NCI-H774 (cell line): ENCODE results near the gene CSMD2.

Experiments
- DNase-seq: peaks from one replicate; lab custom pipeline; 2025; lab: John Stamatoyannopoulos, UW

The CSMD2 gene

DNA sequence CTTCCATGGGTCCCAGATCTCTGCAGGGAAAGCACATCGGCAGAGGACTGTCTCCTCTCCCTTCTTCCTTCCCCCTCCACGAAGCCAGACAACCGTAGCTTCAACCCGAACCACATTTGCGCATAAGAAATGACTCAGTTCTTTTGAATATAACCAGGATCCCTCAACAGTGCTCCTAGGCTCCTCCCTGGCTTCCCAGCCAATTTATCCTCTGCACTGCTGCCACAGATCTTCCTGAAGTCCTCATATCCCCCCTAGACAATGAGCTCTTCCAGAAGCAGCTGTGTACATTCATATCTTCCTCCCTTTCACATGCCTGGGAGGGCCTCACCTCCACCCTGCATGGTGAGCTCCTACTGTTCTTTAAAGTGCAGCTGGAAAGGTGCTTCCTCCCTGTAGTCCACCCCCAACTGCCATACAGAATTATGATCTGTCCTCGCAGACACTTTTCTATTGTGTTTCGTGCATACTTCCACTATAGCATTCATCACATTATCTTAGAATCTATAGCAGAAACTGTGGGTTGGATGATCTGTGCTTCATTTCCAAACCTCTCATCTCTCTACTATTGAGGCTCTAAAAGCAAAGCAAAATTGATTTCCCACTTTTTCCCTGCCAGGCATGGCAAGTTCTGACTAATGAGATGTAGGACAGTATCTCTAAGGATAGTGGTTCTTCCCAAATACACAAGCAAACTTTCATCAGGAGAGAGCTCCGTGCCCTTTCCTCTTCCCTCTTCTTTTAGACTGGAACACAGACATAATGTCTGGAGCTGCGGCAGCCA, 480.4 kb downstream of the CSMD2 start:
- peak; percentile 21 for DNase-seq

DNA sequence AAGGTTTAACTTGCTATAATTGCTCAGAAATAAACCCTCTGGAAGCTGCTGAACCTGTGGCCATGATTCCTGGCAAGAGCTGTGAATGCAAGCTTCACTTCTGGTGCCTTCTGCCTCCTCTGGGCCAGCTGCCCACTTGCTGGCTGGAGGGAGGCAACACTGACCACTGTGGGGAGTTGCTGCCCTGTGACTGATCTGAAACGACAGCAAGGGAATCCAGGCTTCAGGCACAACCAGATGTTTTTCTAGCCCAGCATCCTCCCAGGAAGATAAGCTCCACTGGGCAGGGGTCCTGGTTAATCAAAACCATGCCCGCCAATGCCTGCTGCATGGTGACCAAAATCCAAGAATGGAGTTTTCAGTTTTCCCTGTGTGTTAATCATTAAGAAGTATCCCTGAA, 481.1 kb downstream of the CSMD2 start:
- no peak for DNase-seq

DNA sequence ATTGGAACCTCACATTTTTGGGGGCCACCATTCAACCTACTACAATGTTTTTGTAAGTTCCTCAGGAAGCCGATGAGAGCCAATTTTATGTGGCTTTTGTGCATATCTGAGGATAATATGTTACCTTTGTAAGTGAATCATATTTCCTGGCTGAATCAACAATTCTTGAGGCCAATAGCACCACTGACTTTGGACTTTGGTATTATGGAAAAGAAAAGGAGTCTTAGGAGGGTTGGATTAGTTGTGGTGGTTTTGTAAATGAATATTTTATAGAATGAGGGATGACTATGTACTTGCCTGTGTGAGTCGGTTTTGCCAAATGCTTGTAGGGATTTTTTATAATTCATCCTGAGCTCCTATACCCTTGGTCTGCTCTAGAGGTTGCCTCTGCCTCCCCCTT, 482.7 kb downstream of the CSMD2 start:
- no peak for DNase-seq

DNA sequence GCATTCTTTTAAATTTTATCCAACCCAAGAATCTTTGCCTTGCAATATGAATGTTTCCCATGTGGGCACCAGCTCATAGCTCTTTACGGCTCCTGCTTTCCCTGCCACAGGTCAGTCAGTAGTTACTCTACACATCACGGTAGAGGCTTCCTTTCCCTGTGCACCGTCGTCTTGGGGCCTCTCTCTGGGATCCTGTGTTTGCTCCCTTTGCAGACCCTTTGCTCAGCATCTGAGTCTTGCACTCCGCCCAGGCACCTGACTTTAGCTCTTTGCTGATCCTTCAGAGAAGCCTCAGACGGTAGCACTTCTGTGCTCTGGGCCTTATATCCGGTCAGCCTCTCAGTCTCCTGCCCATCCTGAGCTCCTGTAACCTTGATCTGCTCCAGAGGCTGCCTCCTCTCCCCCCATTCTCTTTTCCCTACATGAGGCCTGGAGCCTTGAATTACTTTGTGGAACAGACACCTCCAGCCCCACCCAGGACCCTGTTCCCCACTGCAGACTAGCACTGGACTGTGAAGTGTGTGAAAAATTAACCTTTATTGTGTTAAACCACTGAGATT, 484.7 kb downstream of the CSMD2 start:
- no peak for DNase-seq

DNA sequence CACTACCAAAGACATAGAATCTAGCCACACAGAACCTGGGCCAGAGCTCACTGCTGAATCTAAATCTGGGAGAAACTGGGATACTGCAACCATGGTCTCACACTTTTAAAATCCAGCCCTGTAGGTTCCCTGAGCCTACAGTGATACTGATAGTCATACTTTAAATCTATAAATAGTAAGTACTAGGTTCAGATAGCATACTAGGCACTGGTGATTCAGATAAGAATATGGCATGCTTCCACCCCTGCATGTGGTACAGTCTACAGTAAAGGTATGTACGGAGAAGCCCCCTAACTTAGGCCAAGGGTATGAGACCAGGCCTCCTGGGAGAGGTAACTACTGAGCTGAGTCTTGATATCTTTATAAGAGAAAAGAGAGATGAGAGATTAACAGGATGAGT, 494.5 kb downstream of the CSMD2 start:
- no peak for DNase-seq

DNA sequence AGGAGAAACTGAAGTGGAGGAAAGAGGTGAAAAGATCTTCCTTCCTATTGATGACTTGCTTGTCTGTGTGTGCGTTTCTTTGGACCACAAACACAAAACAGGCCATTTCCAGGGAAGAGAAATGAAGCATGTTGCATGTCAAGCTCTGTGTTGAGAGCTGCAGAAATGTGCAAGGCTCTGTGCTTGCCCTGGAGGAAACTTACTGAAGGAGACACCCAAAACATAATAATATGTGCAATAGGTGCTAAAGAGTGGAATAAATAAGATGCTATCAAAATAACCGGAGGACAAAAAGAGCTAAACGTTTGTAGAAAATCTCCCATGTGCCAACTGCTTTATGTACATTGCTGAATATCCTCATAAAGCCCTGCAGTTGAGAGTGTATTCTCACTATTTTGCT, 496.3 kb downstream of the CSMD2 start:
- no peak for DNase-seq

DNA sequence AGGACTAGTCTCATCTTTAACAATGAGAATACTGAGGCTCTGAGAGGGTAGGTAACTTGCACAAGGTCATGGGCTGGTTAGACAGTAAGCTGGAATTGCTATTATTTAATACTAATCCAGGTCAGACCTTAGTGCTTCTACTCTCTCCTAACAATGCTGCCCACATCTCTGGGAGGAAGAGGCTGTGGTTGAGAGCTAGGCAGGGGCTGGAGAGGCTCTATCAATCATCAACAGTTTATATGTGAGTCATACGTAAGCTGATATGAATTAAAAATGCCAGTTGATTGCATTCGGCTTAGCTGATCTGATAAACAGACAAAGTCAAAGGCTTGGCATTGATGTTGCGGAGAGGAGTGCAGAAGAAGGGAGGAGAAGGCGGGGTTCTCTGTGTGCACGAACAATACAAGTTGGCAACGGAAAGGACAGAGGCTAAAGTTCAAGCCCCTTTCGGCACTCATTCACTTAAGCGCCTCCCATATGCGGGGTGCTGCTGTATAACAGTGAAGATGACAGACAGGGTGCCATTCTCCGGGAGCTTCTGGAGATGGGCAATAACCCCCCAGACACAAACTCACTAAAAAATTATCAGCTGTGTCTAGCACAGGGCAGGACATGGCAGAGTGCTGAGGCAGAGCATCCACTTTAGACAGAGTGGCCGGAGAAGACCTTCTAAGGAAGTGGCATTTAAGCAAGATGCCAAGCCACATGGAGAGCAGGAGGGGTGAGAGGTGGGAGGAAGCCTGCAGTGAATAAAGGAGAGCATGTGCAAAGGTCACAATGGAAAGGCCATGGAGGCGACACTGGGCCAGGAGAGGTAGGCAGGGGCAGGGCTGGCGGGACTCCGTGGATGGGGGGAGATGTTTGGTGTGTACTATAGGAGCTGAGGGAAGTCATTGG, 497.4 kb downstream of the CSMD2 start:
- DNase-seq: no peak

DNA sequence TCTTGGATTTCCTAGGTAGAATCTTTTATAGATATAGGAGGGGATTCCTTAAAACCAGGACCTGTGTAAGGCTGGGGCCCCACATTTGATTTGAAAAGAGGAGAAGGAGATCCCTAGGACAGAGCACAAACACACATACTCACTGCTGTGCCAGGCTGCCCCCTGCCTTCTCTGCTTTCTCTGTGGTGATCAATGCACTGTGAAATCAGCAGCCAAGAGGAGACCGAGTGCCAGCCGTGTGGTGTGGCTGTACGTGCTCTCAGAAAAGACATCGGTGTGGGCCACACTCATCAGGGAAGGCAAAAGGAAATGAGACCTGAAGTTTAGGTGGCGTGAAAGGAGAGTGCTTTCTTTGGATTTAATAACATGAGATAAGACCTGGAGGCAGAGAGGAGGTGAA, 498.4 kb downstream of the CSMD2 start:
- DNase-seq: no peak

DNA sequence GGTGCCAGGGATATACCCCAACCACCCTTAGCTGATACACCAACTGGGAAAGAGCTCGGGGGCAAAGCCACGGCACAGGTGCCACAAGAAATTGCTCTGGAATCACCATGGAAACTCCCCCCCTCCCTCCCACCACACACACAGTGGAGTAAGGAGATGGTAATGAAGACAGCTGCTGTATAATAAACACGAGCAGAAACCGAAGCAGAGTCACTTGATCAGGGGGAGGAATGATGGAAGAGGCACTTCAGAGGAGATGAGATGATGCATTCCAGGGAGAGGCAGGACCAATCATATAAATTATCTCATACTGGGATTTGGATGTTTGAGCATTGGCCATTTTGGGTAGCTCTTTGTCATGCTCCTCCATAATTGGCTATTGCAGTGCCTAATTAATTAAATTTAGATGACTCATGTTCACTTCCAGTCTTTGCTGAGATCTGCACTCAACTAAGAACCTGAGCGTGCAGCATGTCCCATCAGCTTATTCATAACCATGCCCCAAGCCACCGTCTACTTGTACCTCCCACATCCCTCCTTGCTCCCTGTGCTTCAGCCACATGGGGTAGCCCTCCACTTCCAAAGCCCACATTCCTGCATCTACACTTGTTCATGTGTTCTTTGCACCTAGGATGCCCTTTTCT, 503.1 kb downstream of the CSMD2 start:
- DNase-seq: no peak

DNA sequence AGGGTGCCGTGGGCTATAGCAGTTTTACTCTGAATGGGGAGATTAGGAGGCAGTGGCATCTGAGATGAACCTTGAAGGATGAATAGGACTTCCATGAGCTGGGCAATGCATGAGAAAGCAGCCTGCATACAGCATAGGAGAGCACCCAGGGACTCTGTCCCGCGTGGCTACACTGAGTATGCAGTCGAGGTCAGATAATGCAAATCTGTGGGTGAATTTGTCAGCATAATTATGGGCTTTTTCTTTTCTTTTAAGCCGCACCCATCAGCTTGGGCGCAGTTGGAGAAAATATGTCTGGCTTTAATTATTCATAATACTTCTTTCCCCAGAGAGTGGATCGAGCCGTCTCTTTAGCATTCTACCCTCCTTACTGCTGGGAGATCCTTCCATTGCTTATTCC, 504.1 kb downstream of the CSMD2 start:
- no peak for DNase-seq

DNA sequence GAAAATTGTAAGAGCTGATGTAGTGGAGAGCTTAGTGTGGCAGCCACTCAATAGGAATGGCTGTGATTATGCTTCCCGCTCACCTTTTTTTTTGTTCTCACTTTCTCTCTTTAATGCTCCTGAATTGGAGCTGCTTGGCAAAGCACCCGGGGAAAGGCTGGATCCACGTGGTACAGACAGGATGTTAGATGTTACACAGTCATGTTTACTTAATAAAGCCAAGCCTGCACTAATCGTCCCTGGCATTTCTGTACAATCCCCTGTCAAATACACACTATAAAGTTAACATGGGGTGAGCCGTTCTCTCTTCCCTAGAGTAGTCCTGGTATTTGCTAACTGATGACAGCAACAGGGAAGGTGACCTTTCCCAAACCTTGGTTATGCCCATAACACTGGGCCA, 504.8 kb downstream of the CSMD2 start:
- peak; percentile 69 for DNase-seq

DNA sequence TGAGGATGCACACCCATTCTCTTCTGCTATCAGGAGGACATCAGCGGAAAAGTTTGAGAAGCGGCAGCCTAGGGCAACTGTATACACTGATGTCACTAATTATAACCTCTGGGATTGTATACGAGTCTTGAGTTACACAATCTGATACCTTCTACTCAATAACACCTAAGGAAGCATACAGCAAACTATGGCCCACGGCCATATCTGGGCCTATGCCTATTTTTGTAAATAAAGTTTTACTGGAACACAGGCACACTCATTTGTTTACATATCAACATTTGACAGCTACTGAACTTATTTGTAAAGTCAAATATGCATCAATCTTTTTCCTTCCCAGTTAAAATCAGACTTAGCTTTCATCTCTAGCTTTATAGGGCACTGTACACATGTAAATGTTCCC, 505.4 kb downstream of the CSMD2 start:
- DNase-seq: no peak

DNA sequence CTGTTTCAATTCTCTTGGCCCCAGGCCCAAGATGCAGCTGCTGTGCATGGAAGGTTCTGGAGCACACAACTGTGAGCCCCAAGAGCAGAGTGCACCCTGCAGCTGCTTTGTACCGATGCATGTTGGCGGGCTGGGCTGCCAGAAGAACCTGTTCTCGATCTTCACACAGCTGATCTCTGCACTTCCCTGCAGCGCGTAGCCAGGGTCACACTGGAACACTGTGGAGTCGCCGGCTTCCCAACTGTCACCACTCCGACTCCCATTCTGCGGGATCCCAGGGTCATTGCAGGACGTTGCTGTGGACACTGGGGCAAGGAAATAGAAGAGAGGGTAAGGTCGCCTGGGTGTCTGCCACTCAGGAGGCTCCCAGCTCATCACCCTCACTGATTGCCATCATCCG, 507.2 kb downstream of the CSMD2 start:
- no peak for DNase-seq

DNA sequence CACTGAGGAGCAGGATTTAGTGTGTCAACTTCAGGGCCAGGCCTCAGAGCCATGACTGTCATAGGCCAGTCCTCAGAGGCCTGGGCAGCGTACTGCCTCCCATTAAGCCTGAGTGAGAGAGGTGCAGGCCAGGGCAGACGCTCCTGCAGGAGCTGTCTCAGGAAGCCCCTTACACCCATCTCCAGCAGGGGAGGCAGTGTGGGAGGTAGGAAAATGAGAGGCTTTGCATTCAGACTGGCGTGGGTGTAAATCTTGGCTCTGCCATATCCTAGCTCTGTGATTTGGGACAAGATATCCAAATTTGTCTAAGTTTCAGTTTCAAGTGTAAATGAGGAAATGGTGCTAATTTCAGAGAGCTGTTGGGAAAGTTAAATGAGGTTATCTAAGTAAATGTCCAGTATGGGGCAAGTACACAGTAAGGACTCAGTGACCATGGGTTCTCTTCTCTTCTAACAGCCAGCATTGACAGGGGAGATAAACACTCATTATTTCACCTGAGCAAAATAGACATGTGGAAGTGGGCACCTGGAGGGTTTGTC, 508.5 kb downstream of the CSMD2 start:
- no peak for DNase-seq

DNA sequence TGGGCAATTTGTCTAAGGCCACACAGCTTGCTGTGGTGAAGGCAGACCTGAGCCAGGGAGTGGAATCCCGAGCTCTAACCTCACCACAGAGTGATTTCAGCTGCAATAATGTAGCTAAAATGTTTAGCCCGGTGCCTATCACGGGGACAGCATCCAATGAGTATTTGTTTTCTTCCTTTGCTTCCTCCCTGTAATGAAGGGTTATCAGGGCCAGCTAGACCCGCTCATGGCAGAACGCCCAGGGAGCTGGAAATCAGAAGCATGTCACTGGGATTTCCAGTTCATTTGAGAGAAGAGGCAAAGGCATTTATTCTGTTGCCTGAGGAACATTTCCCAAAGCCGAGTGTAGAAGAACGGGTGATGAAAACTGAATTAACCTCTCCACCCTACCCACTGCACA, 509.5 kb downstream of the CSMD2 start:
- no peak for DNase-seq

DNA sequence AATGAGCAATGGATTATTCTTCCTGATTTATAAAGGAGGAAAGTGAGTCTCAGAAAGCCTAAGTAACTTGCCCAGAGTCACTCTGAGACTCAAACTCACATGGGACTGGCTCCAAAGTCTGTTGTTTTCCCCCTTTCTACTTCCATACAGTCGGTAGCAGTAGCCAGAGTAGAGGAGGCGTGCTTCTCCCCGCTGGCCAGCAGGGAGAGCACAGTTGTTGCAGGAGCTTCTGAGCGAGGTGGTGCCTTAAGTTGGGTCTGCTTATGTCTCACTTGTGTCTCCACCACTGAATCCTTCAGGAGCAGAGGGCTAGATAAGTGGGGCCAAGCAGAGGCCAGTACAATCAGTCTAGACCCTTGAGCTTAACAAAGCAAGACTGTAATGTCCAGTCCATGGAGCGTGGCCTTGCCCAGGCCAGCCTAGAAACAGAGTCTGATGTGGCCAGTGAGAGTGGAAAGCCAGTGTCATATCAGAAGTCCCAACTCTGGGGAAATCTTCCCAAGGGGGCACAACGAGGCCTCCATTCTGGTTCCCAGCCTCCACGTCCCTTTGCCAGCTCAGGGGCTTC, 510.7 kb downstream of the CSMD2 start:
- DNase-seq: no peak

DNA sequence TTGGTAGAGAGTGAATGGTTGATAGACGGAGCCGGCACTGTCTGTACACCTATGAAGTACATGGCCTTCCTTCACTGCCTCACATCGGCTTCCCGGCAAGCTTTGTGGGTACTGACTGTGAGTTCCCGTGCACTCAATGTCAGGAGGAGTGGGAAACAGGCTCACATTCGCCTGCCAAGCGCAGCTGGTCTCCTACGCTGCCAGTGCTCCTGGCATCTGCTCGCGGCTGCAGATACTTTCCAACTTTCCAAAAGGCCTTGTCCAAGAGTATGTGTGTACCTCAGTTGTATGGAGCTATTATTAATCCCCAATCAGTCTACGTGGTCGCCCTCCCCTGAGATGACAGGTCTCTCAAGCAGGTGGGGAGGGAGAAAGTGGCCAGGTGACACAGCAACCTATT, 511.8 kb downstream of the CSMD2 start:
- no peak for DNase-seq

DNA sequence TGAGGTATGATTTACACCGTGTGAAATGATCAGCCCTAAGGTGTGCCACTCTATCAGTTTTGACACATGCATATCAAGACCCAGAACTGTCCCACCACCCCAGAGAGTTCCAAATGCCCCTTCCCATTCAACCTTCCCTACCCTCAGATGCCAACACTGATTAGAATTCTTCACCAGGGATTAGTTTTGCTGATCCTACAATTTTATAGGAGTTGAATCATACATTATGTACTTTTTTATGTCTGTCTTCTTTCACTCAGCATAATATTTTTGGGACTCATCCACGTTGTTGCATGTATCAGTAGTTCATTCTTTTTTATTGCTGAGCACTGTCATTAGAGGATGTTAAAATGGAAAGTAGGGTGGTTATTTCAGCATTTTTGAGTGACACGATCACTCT, 514.3 kb downstream of the CSMD2 start:
- no peak for DNase-seq

DNA sequence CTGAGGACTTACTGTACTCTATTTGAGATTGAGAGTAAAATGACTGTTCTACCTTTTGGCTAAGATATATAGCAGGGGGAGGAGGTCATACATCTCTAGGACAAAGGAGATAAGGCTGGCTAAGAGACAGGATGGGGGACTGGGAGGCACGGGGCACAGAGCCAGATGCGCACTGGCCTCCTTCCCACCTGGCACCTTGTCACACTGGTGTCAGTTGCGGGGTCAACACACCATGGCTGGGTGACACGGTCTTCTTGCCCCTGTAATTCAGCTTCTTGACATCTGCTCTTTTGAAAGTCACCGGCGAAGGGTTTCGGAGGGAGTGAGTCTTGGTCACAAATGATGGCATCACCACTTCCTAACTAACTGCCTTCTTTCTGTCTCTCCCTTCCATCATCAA, 515.3 kb downstream of the CSMD2 start:
- DNase-seq: no peak

DNA sequence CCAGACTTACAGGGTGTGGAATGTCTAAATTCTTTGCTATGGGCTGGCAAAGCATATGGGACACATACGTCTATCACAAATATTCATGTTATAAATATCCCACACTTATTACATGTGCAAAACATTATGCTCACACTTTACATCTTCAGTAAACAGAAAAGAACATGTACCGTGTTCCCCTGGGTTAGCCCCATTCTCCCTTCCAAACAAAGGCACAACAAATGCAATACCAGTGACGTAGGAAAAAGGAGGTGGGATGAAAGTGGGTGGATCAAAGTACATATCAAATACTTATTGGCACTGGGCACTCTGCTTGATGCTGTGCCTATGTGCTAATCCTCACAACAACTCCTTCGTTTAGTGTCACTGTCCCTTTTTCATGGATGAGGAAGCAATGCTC, 521.8 kb downstream of the CSMD2 start:
- no peak for DNase-seq

DNA sequence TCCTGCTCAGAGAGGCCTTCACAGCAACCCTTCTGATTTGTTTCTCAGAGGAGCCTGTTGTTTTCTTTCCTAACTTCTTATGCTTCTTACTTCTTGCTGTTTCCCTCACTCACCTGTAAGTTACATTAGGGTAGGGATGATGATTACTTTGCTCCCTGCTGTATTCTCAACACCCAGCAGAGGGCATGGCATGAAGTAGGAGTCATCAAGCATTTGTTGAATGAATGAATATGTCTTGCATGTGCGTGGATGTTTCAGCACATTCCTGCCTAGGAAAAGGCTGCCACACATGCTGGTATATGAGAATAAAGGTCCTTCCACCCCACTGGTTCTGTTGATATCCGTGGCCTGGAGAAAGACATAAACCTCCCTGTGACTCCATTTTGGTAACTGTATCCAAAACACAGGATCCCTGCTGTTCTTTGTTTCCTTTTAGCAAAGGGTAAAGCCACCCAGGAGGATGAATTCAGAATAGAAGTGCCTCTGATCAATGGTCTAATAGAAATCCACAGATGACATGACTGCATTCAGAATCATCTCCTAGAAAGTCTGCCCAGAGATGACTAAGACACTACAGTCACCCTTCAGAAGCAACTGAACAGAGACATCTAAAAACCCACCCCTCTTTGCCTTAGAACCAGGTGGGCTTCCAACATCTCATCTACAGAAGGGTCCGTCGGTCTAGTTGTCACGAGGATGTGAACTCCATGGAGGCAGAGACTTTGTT, 523.8 kb downstream of the CSMD2 start:
- peak; percentile 57 for DNase-seq
